OCI-LY1 (cell line): ENCODE data around the gene SLC38A7.

Source experiments
- H2AFZ ChIP-seq: fragments of 200-600 bp; sonication (generic), shearing (Covaris generic); 2 replicates; pipeline ENCODE4 v1.6.0; 2014; ENCODE audit warnings: antibody characterized with exemption, mild to moderate bottlenecking, low read length
- H3F3A ChIP-seq: fragments of 200-600 bp; sonication (generic), shearing (Covaris generic); 2 replicates; pipeline ENCODE4 v1.6.0; 2014; ENCODE audit warnings: mild to moderate bottlenecking, antibody characterized with exemption, low read length, moderate library complexity; ENCODE audit not compliant: insufficient read depth
- H3K27ac ChIP-seq: fragments of 200-600 bp; sonication (generic); 2 replicates; pipeline ENCODE4 v1.5.1; 2014; ENCODE audit warnings: low read length, mixed run types, mild to moderate bottlenecking, low read depth; ENCODE audit not compliant: poor library complexity, severe bottlenecking
- H3K27me3 ChIP-seq: fragments of 200-600 bp; sonication (generic); 2 replicates; pipeline ENCODE4 v1.6.0; 2014; ENCODE audit warnings: antibody characterized with exemption, mild to moderate bottlenecking, low read length, moderate library complexity; ENCODE audit not compliant: insufficient read depth
- H3K36me3 ChIP-seq: fragments of 200-600 bp; sonication (generic); 2 replicates; pipeline ENCODE4 v1.6.1; 2014; ENCODE audit warnings: mild to moderate bottlenecking, antibody characterized with exemption, low read length, moderate library complexity, mixed read lengths; ENCODE audit not compliant: insufficient read depth
- H3K4me1 ChIP-seq: fragments of 200-600 bp; sonication (generic); 2 replicates; pipeline ENCODE4 v1.5.1; 2014; ENCODE audit warnings: mild to moderate bottlenecking, low read length, moderate library complexity; ENCODE audit not compliant: insufficient read depth, severe bottlenecking
- H3K4me2 ChIP-seq: fragments of 200-600 bp; sonication (generic), shearing (Covaris generic); 2 replicates; pipeline ENCODE4 v1.6.1; 2014; ENCODE audit warnings: low read length
- H3K4me3 ChIP-seq: fragments of 200-600 bp; sonication (generic); 2 replicates; pipeline ENCODE4 v1.5.1; 2014; ENCODE audit warnings: low read length, low read depth, mild to moderate bottlenecking, mixed read lengths; ENCODE audit not compliant: poor library complexity, severe bottlenecking
- H3K79me2 ChIP-seq: fragments of 200-600 bp; shearing (Covaris generic); 2 replicates; pipeline ENCODE4 v1.6.1; 2016; ENCODE audit warnings: mixed run types, low read length, mixed read lengths; ENCODE audit not compliant: insufficient read depth
- H3K9ac ChIP-seq: fragments of 200-600 bp; sonication (generic), shearing (Covaris generic); 2 replicates; pipeline ENCODE4 v1.6.1; 2014; ENCODE audit warnings: mild to moderate bottlenecking, low read length, mixed read lengths
- H3K9me2 ChIP-seq: fragments of 200-600 bp; sonication (generic), shearing (Covaris generic); 2 replicates; pipeline ENCODE4 v1.6.1; 2014; ENCODE audit warnings: low read depth, mild to moderate bottlenecking, low read length, mixed read lengths
- H3K9me3 ChIP-seq: fragments of 200-600 bp; shearing (Covaris generic); 2 replicates; pipeline ENCODE4 v1.6.1; 2014; ENCODE audit warnings: low read length, mixed read lengths
- H4K20me1 ChIP-seq: fragments of 200-600 bp; sonication (generic), shearing (Covaris generic); 2 replicates; pipeline ENCODE4 v1.6.0; 2016; ENCODE audit warnings: mild to moderate bottlenecking, low read length; ENCODE audit not compliant: insufficient read depth
- CTCF ChIP-seq: fragments of 200-600 bp; sonication (generic), shearing (Covaris generic); IDR thresholded peaks from 2 replicates; pipeline ENCODE4 v1.5.1; 2017; ENCODE audit warnings: mild to moderate bottlenecking, antibody characterized with exemption, low read length, moderate library complexity, mixed read lengths
- EZH2 ChIP-seq: fragments of 200-600 bp; sonication (generic), shearing (Covaris generic); IDR thresholded peaks from 2 replicates; pipeline ENCODE4 v1.8.0; 2017; ENCODE audit warnings: borderline replicate concordance, mixed run types, mild to moderate bottlenecking, antibody characterized with exemption, low read length, moderate library complexity, mixed read lengths

Gene SLC38A7

GRCh38 chr16:58732545-58733247, 48.1 kb upstream of the SLC38A7 start:
- Histone ChIP-seq H3K9ac (peak overlapping the region; percentile 86), H3K27me3 (no peaks in the 10 kb centered on the region), H2AFZ (no peak overlapping the region), H3K36me3 (no peaks in the 10 kb centered on the region; the same call in 1 of the 2 replicates), H3K9me2 (no peaks in the 10 kb centered on the region), H3K4me2 (peak overlapping the region; percentile 77), H3K4me1 (peaks cover 61% of the 10 kb centered on the region), H3K9me3 (no peaks in the 10 kb centered on the region), H3K27ac (peak overlapping the region; percentile 6), H4K20me1 (no peaks in the 10 kb centered on the region), H3K79me2 (peaks cover 34% of the 10 kb centered on the region), H3K4me3 (peak overlapping the region; percentile 86), H3F3A (no peaks in the 10 kb centered on the region)
- TF ChIP-seq CTCF (no peak), EZH2 (no peak)

DNA sequence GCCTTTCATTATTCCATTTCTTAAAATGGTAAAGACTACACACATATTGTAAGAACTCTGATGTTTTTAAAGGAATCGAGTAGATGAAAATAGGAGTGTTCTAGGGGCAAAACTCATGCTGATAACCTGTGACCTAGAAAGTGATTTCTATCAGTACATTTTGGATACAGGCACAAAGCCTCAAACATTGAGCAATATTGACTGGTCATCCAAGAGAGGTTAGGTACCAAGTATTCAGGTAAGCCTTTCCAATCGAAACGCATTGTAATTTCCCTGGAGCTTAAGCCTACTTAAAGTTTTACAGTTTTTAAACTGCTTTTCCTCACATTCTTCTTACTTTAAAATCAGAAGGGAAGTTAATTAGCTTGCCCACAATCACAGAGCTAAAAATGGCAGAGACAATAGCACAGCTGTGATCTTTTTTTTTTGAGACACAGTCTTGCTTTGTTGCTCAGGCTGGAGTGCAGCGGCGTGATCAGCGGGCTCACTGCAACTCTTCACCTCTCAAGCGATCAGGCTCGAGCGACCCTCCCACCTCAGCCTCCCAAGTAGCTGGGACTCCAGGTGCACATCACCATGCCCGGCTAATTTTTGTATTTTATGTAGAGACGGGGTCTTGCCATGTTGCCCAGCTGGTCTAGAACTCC, 46.3 kb upstream of the SLC38A7 start:
- Histone ChIP-seq H4K20me1 (no peaks in the 10 kb centered on the region), H3K9me2 (no peaks in the 10 kb centered on the region), H3K9me3 (no peaks in the 10 kb centered on the region), H3K27ac (peak overlapping the region; percentile 46), H3K79me2 (peaks cover 34% of the 10 kb centered on the region), H3K27me3 (no peaks in the 10 kb centered on the region), H3F3A (no peaks in the 10 kb centered on the region), H2AFZ (no peak overlapping the region), H3K4me3 (peak overlapping the region; percentile 14), H3K36me3 (peaks cover 1% of the 10 kb centered on the region; the same call in 1 of the 2 replicates), H3K9ac (no peak overlapping the region; the same call in 1 of the 2 replicates), H3K4me1 (peaks cover 61% of the 10 kb centered on the region), H3K4me2 (peak overlapping the region; percentile 42)
- TF ChIP-seq CTCF (no peak), EZH2 (no peak)

- TF ChIP-seq EZH2: no peak
- TF ChIP-seq CTCF: no peak
- Histone ChIP-seq H3K9me3 (no peaks in the 10 kb centered on the region), H3K4me1 (peaks cover 52% of the 10 kb centered on the region), H2AFZ (no peak overlapping the region), H3K4me3 (no peak overlapping the region), H3K9ac (no peak overlapping the region), H3K79me2 (peaks cover 29% of the 10 kb centered on the region), H3K9me2 (no peaks in the 10 kb centered on the region), H4K20me1 (no peaks in the 10 kb centered on the region), H3K27ac (no peak overlapping the region), H3K27me3 (no peaks in the 10 kb centered on the region), H3K36me3 (peaks cover 14% of the 10 kb centered on the region), H3K4me2 (no peak overlapping the region; the same call in 1 of the 2 replicates), H3F3A (no peaks in the 10 kb centered on the region)
These were observed 43.4 kb upstream of the SLC38A7 start for GRCh38 chr16:58727796-58728568.
